HG02973 (cell line): Measurements from ENCODE around the gene PTCHD4.

Experiments
- ATAC-seq: cut with Tn5 transposase; IDR thresholded peaks from one replicate; pipeline ENCODE4 v1.9.1; 2021; ENCODE audit warnings: moderate library complexity; ENCODE audit not compliant: unreplicated experiment

PTCHD4 gene

DNA sequence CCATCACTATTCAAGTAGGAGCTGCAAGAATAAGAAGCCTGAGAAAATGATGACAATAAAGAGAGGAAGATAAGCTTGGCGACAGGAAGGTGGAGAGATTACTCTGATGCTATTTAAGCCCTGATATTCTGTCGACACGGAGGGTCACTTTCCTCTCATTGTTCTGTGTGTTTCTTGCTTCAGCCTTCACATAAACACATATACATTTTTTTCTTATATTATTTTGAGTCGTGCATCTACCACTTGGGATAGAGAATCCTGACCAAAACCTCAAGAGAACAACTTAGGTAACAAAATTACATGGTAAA, 10.5 kb downstream of the PTCHD4 start:
- ATAC-seq, result no peak

DNA sequence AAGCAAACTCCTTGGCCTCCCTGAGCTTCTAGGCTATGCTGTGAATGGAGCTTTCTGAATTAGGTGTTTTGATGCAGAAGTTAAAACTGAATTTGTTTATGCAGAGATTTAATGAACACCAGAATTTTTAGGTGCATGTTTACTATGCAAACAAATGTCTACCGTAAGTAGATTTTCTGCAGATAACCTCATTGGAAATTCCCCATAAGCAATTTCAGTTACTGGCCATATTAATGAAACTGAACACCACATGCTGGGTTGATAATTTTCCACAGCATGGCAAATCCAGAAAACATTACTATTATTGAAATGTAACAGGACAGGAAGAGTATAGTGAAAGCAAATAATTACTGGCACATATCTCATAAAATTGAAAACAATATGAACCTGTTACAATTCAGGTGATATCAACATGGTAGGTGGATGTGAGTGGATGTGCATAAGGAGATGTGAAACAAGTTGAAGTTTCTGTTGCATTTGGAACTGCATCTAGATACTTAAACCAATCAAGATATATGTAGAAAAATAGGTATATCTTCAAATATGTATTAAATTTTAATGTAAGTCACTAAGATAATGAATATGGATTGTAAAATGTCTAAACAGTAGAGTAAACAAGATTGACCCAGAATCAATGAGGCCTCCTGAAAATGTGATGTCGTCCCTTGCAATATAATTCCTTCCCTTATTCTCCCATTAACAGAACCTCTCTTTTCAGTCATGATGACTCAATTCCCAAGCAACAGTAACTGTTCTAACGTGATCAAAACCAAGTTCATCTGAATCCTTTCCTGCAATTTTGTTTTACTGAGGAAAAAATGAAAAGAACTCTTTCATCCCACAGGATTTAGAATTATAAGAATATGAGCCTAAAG, 11.0 kb downstream of the PTCHD4 start:
- ATAC-seq, result no peak

DNA sequence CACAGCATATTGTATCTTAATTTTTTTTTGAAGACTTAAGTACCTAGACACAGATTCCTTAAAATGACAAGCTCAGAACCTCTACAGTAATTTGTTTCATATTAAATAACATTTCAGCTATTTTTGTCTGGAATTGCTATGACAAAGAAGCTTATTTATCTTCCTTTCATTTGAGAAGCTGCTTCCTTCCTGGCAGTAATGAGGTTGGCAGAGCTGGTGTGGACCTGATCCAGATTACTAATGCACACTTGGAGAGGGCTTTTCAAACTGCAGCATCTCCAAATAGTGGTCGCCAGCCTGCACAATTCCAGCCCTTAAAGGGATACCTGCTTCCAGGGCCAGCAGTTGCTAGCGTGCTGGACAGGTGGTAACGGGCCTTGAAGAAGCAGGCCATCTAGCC, 12.1 kb downstream of the PTCHD4 start:
- no peak for ATAC-seq

DNA sequence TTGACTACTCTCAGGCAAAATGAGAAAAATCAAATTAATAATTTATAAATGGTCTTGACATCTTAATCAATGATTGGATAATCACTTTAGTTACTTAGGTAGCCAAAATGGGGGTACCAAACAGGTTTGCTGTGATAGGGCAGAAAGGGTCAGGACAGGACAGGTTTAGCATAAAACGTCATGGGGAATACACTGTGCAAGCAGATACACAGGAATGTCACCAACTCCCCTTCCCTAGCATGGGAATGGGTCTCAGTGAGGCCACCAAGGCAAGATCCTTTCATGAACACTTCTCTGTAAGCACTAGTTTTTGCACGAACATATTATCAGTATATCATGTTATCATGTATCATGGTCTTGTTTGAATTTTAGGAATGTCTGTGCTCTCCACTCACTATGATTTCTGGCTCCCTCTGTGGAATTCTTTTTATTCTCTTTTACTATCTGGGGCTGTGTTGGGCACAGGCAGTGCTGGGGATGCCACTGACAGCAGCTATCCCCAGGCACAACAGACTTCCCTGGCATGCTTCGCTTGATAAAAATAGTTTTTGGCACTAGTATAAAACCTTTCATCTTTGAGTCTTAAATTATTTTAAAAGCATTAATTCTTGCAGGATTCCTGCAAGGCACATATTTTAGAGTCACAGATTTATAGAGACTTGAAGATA, 18.3 kb downstream of the PTCHD4 start:
- no peak for ATAC-seq

DNA sequence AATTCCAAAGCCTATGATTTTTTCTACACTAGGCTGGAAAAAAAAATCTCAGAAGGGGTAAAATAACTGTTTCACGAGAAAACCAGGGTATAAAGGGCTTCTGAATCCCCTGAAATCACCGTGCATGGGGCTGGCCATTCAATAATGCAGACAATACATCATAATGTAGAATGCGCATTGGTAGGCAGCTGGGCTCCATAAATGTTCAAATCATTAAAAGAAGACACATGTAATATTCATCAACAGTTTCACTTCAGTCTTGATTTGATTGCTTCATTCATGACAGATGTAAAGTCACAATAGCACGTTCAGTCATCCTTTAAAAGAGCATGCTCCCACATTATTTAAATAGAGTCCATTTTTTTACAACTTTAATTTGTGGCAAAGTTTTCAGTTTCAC, 20.5 kb downstream of the PTCHD4 start:
- ATAC-seq, result no peak

DNA sequence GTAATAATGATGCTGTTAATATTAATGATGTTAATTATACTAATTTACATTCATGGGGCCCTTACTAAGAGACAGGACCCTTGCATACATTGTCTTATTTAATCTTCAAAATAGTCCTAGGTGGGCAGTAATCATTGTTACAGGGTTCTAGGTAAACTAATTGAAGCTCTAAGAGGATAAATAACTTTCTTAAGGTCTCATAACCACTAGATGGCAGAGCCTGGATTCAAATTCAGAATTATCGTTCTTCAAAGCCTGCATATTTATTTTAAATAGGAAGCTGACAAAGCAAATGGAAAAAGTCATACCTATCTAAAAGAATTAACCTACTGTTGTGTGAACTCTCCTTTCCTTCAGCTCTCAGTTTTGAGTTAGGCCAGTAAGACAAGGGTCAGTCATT, 23.5 kb downstream of the PTCHD4 start:
- no peak for ATAC-seq

DNA sequence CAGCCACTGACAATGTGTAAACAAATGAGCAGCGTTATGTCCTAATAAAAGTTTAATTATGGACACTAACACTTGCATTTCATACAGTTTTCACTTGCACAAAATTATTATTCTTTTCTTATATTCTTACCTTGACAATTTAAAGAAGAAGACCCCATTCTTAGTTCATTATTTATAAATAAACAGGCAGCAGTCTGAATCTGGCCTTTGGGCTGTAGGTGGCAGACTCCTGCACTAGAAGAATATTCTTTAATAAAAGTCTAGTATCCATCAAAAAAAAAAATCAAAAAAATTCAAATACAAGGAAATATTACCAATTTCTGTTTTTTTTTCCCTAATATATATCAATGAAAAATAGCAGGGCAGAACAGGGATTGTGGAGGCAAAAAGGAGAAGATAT, 24.8 kb downstream of the PTCHD4 start:
- ATAC-seq, result no peak

DNA sequence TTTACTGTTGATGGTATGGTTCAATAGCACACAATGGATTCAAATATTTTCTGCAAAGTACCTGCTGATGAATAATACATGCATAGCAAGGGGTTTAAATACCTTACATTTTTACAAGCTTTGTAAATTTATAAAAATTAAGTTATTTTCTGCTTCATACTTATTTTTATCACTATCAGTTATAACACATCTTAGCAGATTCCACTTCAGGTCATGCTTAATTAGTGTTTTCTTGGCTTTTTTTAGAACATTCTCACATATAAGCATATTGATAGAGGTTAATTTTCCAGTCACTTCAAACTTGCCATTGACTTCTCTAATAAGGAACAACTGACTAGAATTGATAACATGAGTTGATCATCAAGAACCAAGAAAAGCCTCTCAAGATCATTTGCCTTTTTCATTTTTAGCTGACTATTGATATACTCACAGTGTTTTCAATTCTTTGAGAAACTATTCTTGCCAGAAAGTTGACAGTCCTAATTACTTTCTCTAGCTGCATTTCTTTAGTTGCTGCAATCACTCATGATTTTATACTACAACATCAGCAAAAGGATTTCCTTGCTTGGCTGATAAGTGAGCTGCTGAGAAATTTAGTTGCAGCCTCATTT, 25.8 kb downstream of the PTCHD4 start:
- no peak for ATAC-seq

DNA sequence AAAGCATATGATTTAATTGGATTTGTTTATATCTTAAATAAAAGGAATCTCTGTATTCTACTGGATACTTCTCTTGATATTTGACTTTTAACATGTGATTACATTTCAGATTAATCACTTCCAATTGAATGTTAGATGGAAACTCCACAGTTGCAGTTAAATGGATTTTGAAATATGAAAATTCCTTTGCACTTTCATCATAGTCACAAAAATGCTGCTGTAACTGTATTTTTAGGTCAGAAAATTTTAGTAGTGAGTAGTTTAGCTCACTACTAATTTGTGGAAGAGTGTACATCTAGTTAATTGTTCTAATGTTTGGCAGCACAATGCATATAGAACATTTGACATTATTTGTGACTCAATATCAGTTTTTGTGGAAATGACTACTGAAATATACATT, 26.8 kb downstream of the PTCHD4 start:
- no peak for ATAC-seq

DNA sequence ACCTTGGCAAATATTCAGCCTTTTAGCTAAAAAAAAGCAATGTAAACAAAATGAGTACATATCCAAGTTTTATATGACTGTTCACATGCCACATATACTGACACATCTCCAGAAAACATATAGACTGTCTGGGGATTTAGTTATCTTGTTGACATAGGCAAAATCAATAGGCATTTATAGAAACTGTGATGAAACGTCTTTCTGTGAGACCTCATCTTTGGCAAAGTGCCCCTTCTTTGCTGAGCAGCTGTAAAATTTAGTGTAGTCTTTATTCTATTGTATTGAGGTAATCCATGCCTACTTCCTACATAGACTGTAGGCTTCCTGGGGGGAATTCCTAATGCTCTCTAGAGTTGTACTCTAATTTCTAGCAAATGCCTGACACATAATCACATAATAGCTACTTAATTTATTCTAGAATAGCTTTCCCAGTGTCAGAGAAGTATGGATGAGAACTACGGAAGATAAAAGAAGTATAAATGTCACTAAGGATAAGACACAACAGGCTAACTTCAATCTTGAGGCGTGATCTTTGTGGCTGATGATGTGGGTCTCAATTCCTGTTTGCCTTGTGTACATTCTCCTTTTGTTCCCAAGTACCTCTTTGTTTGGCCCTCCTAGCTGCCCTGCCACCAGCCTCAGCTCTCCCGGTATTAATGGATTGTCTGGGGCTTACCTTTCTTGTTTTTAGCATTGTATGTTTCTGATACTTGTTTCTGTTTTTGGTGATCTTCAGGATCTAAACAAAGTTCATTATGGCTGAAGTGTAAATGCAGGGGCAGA, 30.6 kb downstream of the PTCHD4 start:
- no peak for ATAC-seq

DNA sequence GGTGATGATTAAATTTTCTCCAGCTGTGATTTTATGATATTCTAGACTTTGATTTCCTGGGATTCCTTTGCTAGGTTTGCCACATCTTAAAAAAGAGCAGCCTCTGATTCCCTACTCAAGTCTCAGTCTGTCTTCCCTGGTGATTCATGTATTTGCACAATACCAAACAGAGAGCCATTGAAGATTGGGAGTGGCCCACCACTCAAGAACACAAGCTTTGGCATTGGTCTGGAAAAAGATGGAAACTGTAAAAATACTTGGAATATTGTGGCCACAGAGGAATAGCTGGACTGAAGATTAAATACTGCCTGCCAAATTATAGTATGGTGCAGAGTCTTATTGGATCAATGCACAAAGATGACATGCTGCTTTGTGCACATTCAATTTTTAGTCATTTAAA, 32.9 kb downstream of the PTCHD4 start:
- ATAC-seq, result no peak

DNA sequence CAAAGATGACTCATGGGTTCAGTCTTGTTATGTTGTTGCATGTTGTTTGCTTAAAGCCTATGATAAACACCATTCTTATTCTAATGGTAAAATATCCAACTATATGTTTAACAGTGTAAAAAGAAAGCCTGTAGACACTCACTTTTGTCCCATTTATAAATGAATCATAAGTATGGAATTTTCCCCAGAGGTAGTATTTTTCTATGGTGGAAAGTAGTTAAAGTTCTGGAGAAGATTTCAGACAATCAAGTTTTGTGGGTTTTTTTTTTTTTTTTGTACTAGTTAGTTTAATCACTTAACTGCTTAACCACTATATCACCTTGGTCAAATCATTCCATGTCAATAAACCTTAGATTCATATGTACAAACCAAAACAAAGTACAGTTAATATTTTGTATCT, 35.8 kb downstream of the PTCHD4 start:
- no peak for ATAC-seq

DNA sequence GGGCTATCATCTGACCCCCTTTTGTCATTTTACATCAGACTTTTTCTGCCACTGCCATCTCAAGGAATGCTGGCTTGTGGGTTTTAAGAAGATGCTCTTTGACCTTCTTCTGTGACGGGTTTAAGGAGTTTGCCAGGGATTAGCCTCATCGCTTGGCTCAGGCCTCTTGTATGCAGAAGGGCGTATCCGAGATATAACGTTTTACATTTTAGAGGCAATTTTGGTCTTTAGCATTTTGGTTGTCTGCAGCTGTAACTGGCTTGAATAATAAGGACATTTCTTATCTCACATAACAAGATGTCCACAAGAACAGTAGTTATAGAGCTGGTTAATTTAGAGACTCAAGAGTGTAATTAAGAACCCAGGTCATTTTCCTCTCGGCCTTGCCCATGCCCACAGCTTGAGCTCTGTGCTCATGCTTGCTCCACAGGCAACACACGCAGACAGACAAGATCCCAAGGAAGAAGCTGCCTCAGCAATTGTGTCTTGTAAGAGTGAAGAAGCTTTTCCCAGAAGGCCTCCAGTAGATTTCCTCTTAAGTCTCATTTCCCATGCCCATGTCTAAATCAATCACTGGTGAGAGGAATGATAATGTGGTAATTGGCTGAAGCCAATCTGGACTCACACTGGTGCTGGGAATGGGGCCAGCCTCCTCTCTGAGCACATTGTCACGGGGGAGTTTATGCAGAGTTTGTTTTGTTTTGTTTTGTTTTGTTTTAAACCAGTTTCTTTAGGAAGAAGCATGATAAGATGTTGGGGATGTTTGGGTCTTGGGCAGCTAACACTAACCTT, 36.8 kb downstream of the PTCHD4 start:
- ATAC-seq, result no peak

DNA sequence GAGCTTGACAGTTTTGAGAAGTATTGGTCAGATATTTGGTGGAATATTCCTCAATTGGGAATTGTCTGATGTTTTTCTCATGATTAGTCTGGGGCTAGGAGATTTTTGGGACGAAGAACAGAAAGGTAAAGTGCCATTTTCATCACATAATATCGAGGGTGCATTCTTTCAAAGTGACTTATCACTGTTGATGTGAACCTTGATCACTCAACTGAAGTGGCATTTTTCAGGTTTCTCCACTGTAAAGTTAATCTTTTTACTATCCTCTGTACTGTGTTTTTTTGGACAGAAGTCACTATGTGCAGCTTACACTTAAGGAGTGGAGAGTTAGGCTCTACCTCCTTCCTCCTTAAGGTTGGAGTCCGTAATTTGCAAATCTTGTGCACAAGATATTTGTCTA, 39.2 kb downstream of the PTCHD4 start:
- no peak for ATAC-seq

DNA sequence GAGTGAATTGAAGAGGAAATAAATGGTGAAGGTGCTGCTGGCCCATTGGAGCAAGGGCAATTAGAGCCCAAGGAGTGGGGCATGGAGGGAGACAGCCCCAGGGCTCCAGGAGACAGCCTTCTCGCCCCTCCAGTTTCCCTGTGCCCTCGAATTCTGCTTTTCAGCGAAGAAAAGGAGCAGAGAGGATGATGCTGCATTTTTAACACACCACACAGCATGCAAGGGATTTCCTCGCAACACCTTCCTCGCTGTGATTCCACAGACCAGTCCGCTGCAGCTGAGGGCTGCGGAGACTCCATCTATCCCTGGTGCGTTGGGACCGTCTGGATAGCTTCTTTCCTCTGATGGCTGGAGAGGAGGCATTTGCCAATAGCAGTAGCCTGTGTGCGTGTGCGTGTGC, 41.7 kb downstream of the PTCHD4 start:
- ATAC-seq, result no peak

DNA sequence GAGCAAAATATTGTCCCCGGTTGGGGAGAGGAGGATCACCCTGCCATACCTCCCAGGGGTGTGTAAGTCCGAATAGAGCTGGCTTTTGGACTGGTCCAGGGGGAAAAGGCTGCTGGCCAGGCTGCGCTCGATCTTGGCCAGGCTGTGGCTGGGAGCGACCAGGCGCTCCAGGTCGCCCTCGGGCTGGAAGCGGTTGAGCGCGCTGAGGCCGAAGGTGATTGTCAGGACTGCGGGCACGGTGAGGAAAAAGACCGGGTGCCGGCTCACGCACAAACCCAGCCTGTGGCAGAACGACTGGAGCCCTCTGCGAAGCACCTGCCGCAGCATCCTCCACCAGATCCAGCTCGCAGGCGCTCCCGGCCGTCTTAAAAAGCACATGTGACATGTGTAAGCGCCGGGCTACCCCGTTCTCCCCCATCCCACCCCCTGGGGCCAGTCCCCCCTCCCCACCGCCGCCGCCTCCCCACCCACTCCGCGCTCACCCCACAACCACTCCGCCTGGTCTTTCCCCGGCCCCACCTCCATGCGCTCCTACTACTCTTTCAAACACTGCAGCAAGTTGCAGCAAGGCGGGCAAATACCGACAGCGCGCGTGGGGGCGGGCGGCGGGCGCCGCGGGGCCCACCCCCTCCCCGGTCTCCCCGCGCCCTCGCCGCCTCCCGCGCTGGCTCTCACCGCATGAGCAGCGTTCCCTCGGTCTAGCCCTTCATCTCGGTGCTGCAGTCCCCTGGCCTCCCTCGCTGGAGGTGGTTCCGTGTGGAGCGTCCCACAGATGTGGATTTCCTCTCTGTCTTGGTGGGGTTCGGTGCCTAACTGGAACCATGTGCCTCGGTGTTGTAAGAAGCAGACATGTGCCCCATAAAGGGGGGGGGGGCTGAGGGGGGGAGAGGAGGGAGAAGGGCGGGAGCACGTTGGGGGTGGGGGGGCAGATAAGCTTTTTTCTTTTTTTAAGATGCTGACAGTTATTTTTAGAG, 42.4 kb downstream of the PTCHD4 start:
- no peak for ATAC-seq

DNA sequence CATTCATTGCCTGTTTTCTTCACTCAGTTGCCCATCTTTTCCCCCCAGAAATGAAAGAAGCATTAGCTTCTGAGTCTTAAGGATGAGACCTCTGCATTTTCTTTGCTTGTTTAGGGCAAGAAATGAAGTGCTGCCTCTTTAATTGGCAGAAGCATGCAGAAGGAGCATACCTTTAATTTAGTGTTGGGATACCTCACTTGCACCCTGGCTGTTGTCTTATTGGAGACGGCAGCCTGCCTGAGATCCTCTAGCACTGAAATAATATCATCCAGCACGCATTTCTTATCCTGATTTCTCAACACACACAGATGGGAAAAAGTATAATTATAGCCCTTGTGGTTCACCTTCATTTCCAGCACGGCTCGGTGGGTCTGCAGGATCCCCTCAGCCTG, 43.1 kb downstream of the PTCHD4 start:
- ATAC-seq, result no peak

DNA sequence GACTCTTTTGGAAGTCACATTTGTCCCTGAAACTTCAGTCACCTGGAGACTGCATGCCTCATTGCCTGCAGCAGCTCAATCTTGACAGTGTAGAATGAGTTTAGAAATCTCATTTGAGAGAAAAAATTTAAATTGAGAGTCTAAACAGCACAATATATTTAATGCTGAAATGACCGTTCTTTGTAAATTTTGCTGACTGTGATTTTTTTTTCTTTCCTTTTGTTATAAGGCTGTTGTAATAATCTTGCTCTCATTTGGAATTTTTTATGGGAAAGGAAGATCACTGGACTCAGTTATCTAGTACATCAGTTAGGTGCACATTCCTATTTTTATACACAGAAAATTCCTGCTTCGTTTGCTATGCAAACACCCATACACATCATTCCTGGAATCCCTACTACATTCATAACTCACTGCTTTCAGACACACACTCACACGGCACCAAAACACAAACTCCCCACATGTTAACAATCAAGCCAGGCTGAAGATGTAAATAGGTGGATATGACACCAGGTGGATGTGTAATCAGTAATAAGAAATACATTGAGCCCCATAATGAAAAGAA, 43.8 kb downstream of the PTCHD4 start:
- no peak for ATAC-seq

DNA sequence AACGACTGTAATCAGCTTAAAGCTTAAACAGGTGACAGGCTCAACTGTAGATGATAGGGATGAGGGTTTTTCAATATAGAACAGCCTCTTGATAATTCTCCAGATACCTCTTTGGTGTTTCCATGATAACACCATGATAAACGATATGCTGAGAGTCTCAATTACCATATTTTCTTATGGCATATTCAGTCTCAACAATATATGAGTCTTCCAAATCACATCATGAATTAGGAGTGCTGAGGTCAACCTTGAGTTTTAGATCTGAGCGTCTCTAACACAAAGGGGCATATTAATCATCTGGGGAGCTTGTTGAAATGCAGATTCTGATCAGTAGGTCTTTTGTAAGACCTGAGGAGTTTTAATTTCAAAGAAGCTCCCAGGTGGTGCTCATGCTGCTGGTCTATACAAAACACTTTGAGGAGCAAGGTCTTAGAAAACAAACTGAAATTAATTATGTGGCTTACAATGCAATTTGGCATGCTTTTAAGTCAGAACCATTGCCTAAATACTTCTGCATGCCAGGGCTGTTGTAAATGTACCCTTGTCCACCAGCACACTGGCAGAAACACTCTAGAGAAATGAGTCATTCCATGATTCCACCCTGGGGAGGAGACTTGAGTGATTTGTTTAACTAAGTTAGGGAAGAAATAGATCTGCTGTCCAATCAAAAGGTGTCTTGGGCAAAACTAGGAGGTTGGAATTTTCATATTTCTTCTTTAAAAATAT, 49.6 kb downstream of the PTCHD4 start:
- no peak for ATAC-seq
